Cardiac fibroblast (primary cell): ENCODE data around the gene ANO1.
A peak's percentile ranks its signal among the peaks of the same experiment; 100 is the strongest.

Source experiments
- DNase-seq, 2 donors: peaks; one replicate each; pipeline versions ENCODE4 v3.0.0 to v3.0.0-alpha.2; 2010; ENCODE audit warnings: low read depth in 2 of 2
- H3K4me3 ChIP-seq, 2 donors: replicated peaks in 1 of 2; 1 replicate in 1 of 2; 2 replicates in 1 of 2; pipeline ENCODE4 v1.5.1; 2011; ENCODE audit warnings: low read depth in 2 of 2, low read length in 2 of 2, mild to moderate bottlenecking in 2 of 2, moderate library complexity in 1 of 2
- CTCF ChIP-seq: IDR thresholded peaks from one replicate; pipeline ENCODE4 v1.5.1; 2011; ENCODE audit warnings: low read depth, mild to moderate bottlenecking, low read length, inconsistent platforms

The ANO1 gene

GRCh38 chr11:70132641-70133040 is 54.5 kb downstream of the ANO1 start:
- H3K4me3 ChIP-seq: no peak overlapping the region
- TF ChIP-seq CTCF: no peak
- no peak for DNase-seq

- no peak overlapping the region for H3K4me3 ChIP-seq
- DNase-seq: no peak
- TF ChIP-seq CTCF: no peak
Measured at GRCh38 chr11:70133771-70134335, 55.7 kb downstream of the ANO1 start.

GRCh38 chr11:70134490-70134889 is 56.4 kb downstream of the ANO1 start:
- no peak for DNase-seq
- no peak for TF ChIP-seq CTCF
- no peak overlapping the region for H3K4me3 ChIP-seq

GRCh38 chr11:70135142-70135541 is 57.0 kb downstream of the ANO1 start:
- H3K4me3 ChIP-seq: no peak overlapping the region

DNA sequence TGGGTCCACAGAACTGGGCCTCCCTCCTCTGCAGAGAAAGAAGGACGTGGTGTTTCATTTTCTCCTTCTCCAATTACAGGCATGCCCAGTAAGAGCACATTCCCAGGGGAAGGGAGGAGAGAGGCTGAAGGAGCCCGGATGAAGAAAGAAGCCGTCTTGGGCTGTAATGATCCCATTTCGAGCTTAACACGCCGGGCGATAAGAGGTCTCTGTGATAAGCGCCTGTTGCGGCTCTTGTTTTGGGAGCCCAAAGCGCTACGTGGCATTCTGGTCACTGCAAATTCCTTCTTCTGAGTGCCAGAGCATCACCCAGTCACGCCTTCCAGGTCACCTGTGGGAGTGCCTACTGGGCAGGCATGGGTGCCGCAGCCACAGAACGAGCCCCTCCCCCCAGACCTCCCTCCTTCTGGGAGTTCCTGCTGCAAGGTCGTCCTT is 57.5 kb downstream of the ANO1 start:
- peak; percentile 62 to 66 for DNase-seq
- no peak for TF ChIP-seq CTCF
- no peak overlapping the region for H3K4me3 ChIP-seq

More at GRCh38 chr11:70135142-70135541, 57.0 kb downstream of the ANO1 start:
- TF ChIP-seq CTCF: no peak
- no peak for DNase-seq

DNA sequence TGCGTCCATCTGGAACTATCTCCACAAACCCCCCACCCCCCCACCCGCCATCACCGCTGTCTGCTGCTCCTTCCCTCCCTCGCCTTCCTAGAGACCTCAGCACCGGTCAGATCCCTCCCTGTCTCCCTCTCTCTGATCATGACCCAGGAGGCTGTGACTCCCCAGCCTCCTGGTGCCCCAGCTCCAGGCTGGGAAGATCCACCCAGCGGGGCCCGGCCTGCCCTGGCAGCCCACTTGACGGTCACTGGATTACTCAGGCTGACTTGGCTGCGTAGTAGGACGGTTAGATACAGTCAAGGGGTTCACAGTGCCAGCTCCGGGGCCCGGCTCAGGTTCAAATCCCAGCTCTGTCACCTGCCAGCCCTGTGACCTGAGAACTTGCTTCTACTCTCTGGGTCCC is 59.3 kb downstream of the ANO1 start:
- no peak for DNase-seq
- TF ChIP-seq CTCF: no peak
- H3K4me3 ChIP-seq: no peak overlapping the region

- H3K4me3 ChIP-seq: no peak overlapping the region
- no peak for DNase-seq
- no peak for TF ChIP-seq CTCF
Measured at GRCh38 chr11:70138403-70138802, 60.3 kb downstream of the ANO1 start.
